OCI-LY1 (cell line): ENCODE results near the gene GAPDHS.

Source experiments
- H2AFZ ChIP-seq: fragments of 200-600 bp; sonication (generic), shearing (Covaris generic); 2 replicates; pipeline ENCODE4 v1.6.0; 2014; ENCODE audit warnings: antibody characterized with exemption, mild to moderate bottlenecking, low read length
- H3F3A ChIP-seq: fragments of 200-600 bp; sonication (generic), shearing (Covaris generic); 2 replicates; pipeline ENCODE4 v1.6.0; 2014; ENCODE audit warnings: mild to moderate bottlenecking, antibody characterized with exemption, low read length, moderate library complexity; ENCODE audit not compliant: insufficient read depth
- H3K27ac ChIP-seq: fragments of 200-600 bp; sonication (generic); 2 replicates; pipeline ENCODE4 v1.5.1; 2014; ENCODE audit warnings: low read length, mixed run types, mild to moderate bottlenecking, low read depth; ENCODE audit not compliant: poor library complexity, severe bottlenecking
- H3K27me3 ChIP-seq: fragments of 200-600 bp; sonication (generic); 2 replicates; pipeline ENCODE4 v1.6.0; 2014; ENCODE audit warnings: antibody characterized with exemption, mild to moderate bottlenecking, low read length, moderate library complexity; ENCODE audit not compliant: insufficient read depth
- H3K36me3 ChIP-seq: fragments of 200-600 bp; sonication (generic); 2 replicates; pipeline ENCODE4 v1.6.1; 2014; ENCODE audit warnings: mild to moderate bottlenecking, antibody characterized with exemption, low read length, moderate library complexity, mixed read lengths; ENCODE audit not compliant: insufficient read depth
- H3K4me1 ChIP-seq: fragments of 200-600 bp; sonication (generic); 2 replicates; pipeline ENCODE4 v1.5.1; 2014; ENCODE audit warnings: mild to moderate bottlenecking, low read length, moderate library complexity; ENCODE audit not compliant: insufficient read depth, severe bottlenecking
- H3K4me2 ChIP-seq: fragments of 200-600 bp; sonication (generic), shearing (Covaris generic); 2 replicates; pipeline ENCODE4 v1.6.1; 2014; ENCODE audit warnings: low read length
- H3K4me3 ChIP-seq: fragments of 200-600 bp; sonication (generic); 2 replicates; pipeline ENCODE4 v1.5.1; 2014; ENCODE audit warnings: low read length, low read depth, mild to moderate bottlenecking, mixed read lengths; ENCODE audit not compliant: poor library complexity, severe bottlenecking
- H3K79me2 ChIP-seq: fragments of 200-600 bp; shearing (Covaris generic); 2 replicates; pipeline ENCODE4 v1.6.1; 2016; ENCODE audit warnings: mixed run types, low read length, mixed read lengths; ENCODE audit not compliant: insufficient read depth
- H3K9ac ChIP-seq: fragments of 200-600 bp; sonication (generic), shearing (Covaris generic); 2 replicates; pipeline ENCODE4 v1.6.1; 2014; ENCODE audit warnings: mild to moderate bottlenecking, low read length, mixed read lengths
- H3K9me2 ChIP-seq: fragments of 200-600 bp; sonication (generic), shearing (Covaris generic); 2 replicates; pipeline ENCODE4 v1.6.1; 2014; ENCODE audit warnings: low read depth, mild to moderate bottlenecking, low read length, mixed read lengths
- H3K9me3 ChIP-seq: fragments of 200-600 bp; shearing (Covaris generic); 2 replicates; pipeline ENCODE4 v1.6.1; 2014; ENCODE audit warnings: low read length, mixed read lengths
- H4K20me1 ChIP-seq: fragments of 200-600 bp; sonication (generic), shearing (Covaris generic); 2 replicates; pipeline ENCODE4 v1.6.0; 2016; ENCODE audit warnings: mild to moderate bottlenecking, low read length; ENCODE audit not compliant: insufficient read depth
- EZH2 ChIP-seq: fragments of 200-600 bp; sonication (generic), shearing (Covaris generic); IDR thresholded peaks from 2 replicates; pipeline ENCODE4 v1.8.0; 2017; ENCODE audit warnings: borderline replicate concordance, mixed run types, mild to moderate bottlenecking, antibody characterized with exemption, low read length, moderate library complexity, mixed read lengths
- TF ChIP-seq, protein P1 (sequence below): fragments of 200-600 bp; sonication (generic), shearing (Covaris generic); IDR thresholded peaks from 2 replicates; pipeline ENCODE4 v1.5.1; 2017; ENCODE audit warnings: mild to moderate bottlenecking, antibody characterized with exemption, low read length, moderate library complexity, mixed read lengths

Gene GAPDHS

DNA sequence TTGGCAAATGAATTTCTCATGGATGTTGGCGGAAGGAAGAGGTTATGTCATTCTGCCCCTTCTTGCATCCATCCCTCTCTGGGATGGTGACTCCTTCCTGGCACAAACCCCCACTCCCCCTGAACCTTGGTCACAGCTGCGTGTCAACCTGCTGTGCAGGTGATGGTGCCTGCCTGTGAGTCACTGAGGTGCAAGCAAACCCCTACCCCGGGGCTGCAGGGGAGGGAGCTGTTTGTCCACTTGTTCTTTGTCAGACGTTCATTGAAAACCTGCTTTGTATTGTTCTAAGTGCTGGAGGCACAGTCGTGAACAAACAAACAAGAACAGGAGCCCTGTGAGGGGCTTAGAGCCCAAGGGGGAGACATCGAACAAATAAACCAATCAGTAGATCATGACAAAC lies 2.0 kb upstream of the GAPDHS start:
- no peaks in the 10 kb centered on the region for H3K9me3 ChIP-seq
- H2AFZ ChIP-seq, result no peak overlapping the region
- H3K9ac ChIP-seq, result no peak overlapping the region
- H3K4me1 ChIP-seq, result no peaks in the 10 kb centered on the region
- no peaks in the 10 kb centered on the region for H3F3A ChIP-seq
- H3K36me3 ChIP-seq, result no peaks in the 10 kb centered on the region
- H3K4me2 ChIP-seq, result no peak overlapping the region
- no peak overlapping the region for H3K4me3 ChIP-seq
- no peaks in the 10 kb centered on the region for H3K79me2 ChIP-seq
- H3K27ac ChIP-seq, result no peak overlapping the region
- no peak for TF ChIP-seq EZH2
- TF ChIP-seq, protein P1, sequence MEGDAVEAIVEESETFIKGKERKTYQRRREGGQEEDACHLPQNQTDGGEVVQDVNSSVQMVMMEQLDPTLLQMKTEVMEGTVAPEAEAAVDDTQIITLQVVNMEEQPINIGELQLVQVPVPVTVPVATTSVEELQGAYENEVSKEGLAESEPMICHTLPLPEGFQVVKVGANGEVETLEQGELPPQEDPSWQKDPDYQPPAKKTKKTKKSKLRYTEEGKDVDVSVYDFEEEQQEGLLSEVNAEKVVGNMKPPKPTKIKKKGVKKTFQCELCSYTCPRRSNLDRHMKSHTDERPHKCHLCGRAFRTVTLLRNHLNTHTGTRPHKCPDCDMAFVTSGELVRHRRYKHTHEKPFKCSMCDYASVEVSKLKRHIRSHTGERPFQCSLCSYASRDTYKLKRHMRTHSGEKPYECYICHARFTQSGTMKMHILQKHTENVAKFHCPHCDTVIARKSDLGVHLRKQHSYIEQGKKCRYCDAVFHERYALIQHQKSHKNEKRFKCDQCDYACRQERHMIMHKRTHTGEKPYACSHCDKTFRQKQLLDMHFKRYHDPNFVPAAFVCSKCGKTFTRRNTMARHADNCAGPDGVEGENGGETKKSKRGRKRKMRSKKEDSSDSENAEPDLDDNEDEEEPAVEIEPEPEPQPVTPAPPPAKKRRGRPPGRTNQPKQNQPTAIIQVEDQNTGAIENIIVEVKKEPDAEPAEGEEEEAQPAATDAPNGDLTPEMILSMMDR, result no peak
- no peaks in the 10 kb centered on the region for H4K20me1 ChIP-seq
- H3K9me2 ChIP-seq, result no peaks in the 10 kb centered on the region
- H3K27me3 ChIP-seq, result 0 out of 2 replicates have a peak, but pooled peaks cover 4% of the 10 kb centered on the region

DNA sequence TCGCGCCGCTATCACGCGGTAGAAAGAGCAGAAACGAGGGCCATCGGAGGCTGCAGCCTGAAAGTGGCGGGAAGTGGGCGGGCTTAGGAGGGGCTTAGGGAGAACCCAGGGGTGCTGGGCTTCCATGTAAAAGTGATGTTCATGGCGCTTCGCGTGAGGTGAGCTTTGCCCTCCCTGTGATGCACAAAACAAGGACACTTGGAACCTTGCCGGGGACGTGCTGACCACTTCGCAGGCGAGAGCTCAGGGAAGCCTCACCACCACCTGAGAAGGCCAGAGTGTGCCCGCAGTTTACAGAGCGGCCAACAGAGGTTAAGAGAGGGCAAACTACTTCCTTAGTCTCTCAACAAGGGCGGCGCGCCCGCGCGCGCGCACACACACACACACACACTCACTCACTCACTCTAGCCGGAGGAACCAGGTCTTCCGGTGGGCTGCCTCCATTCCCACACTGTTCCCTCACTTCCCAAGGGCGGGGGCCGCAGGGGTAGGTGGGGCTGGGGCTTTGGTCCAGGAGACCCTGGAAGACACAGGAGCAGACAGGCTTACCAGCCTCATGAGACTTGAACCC lies 651 bp downstream of the GAPDHS start:
- TF ChIP-seq EZH2, result no peak
- TF ChIP-seq, protein P1, result no peak
- Histone ChIP-seq H4K20me1 (no peaks in the 10 kb centered on the region), H3K79me2 (no peaks in the 10 kb centered on the region), H3K9me2 (no peaks in the 10 kb centered on the region), H3K4me2 (no peak overlapping the region), H3K4me1 (no peaks in the 10 kb centered on the region), H3F3A (no peaks in the 10 kb centered on the region), H3K9me3 (no peaks in the 10 kb centered on the region), H3K27me3 (no peaks in the 10 kb centered on the region), H3K36me3 (no peaks in the 10 kb centered on the region), H2AFZ (no peak overlapping the region), H3K4me3 (no peak overlapping the region), H3K27ac (no peak overlapping the region), H3K9ac (no peak overlapping the region)

DNA sequence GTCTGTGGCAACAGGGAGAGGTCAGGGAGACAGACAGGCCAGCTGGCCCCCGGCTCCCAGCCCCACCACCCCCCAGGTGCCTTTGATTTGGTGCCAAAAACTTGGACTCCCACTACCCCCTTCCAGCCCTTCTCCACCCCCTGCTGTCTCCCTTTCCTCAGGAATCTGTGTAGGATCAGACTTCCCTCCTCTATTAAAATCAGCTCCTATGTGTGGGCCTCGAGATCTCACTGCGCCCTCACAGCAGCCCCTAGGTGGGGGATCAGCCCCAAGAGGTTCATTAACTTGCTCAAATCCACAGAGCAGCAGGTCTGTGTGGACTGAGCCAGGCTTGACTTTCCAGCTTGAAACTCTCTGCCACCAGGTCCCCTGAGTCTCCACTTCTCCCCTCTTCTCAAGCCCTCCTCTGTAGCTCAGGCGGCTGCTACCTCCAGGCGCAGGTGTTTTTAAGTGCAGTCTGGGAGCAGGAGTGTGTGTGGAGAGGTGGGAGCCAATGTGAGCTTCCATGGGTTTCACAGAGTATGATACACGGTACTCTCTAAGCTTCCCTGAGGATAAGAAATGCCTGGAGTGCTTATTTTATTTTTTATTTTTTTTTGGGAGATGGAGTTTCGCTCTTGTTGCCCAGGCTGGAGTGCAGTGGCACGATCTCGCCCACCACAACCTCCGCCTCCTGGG lies 1.7 kb downstream of the GAPDHS start:
- no peaks in the 10 kb centered on the region for H3K79me2 ChIP-seq

More for the DNA sequence above, 1.7 kb downstream of the GAPDHS start:
- Histone ChIP-seq H3K27ac (no peak overlapping the region), H2AFZ (no peak overlapping the region), H3F3A (no peaks in the 10 kb centered on the region), H3K9me2 (no peaks in the 10 kb centered on the region), H3K27me3 (no peaks in the 10 kb centered on the region), H3K9ac (no peak overlapping the region), H3K4me1 (no peaks in the 10 kb centered on the region), H3K9me3 (no peaks in the 10 kb centered on the region), H3K4me2 (no peak overlapping the region), H4K20me1 (no peaks in the 10 kb centered on the region), H3K4me3 (no peak overlapping the region), H3K36me3 (no peaks in the 10 kb centered on the region)
- TF ChIP-seq, protein P1, result no peak
- no peak for TF ChIP-seq EZH2
